NK-92 (cell line): ENCODE measurements around the gene IARS2.
"Not testable (repeated sequence)": the region's sequence is repeated elsewhere in the genome, so short reads cannot be mapped to it uniquely, and the experiment has no call there.

ENCODE experiments used
- DNase-seq: peaks from one replicate; lab custom pipeline; 2025; ENCODE audit not compliant: unreplicated experiment; lab: John Stamatoyannopoulos, UW

Gene IARS2

GRCh38 chr1:220164116-220164515 lies 70.2 kb downstream of the IARS2 start:
- no peak for DNase-seq

- DNase-seq = no peak
Observed at GRCh38 chr1:220164517-220164916, 70.6 kb downstream of the IARS2 start.

GRCh38 chr1:220166853-220167252 lies 72.9 kb downstream of the IARS2 start:
- DNase-seq = no peak

GRCh38 chr1:220169887-220170286 lies 76.0 kb downstream of the IARS2 start:
- not testable (repeated sequence) for DNase-seq

- no peak for DNase-seq
Observed at GRCh38 chr1:220170836-220171526, 77.0 kb downstream of the IARS2 start.

- DNase-seq = no peak
Observed at GRCh38 chr1:220176540-220176939, 82.6 kb downstream of the IARS2 start.

GRCh38 chr1:220182111-220182510 lies 88.2 kb downstream of the IARS2 start:
- DNase-seq = no peak

GRCh38 chr1:220182656-220183055 lies 88.7 kb downstream of the IARS2 start:
- no peak for DNase-seq

- no peak for DNase-seq
Observed at GRCh38 chr1:220184506-220184905, 90.6 kb downstream of the IARS2 start.

- no peak for DNase-seq
Observed at GRCh38 chr1:220186752-220187151, 92.8 kb downstream of the IARS2 start.

GRCh38 chr1:220188538-220188937 lies 94.6 kb downstream of the IARS2 start:
- no peak for DNase-seq

- DNase-seq = no peak
Observed at GRCh38 chr1:220189750-220190347, 95.9 kb downstream of the IARS2 start.

- no peak for DNase-seq
Observed at GRCh38 chr1:220195701-220196100, 101.8 kb downstream of the IARS2 start.
